HCT116 (cell line): ENCODE results near the gene BRMS1. TPM values are rescaled to one million over a fixed set of nuclear protein-coding genes. Genes with fewer than 3 reads are reported as not detected.

Experiments used
- ATAC-seq: fragments of 200-7000 bp; cut with Tn5 transposase; 2 replicates; pipeline ENCODE4 v1.9.1; 2020; ENCODE audit warnings: mild to moderate bottlenecking, moderate library complexity
- BruUV-seq: library from RNA; stranded (reverse); fragments of 400-500 nt; replicated peaks from 2 replicates; lab custom pipeline; 2021; lab: Mats Ljungman, UMichigan
- CTCF ChIA-PET: fragments of 300-600 bp; sonication (Branson Sonifier 250); formaldehyde crosslinking; loops from one replicate; lab custom pipeline; 2021; ENCODE audit warnings: antibody characterized with exemption; lab: Charles Lee
- POLR2A ChIA-PET: fragments of 300-600, 350-600 bp; sonication (Branson Sonifier 250); formaldehyde crosslinking; loops from one replicate; lab custom pipeline; 2021; ENCODE audit warnings: antibody characterized with exemption; lab: Charles Lee
- RAD21 ChIA-PET, 2 experiments: fragments of 300-600 bp; sonication (Branson Sonifier 250); formaldehyde crosslinking; loops; one replicate each; lab custom pipeline; 2023; ENCODE audit warnings: low total read pairs in 2 of 2; ENCODE audit not compliant: uncharacterized antibody in 2 of 2, unreplicated experiment in 2 of 2, low non-redundant PET in 1 of 2; lab: Charles Lee
- DNase-seq: peaks from one replicate; pipeline ENCODE4 v3.0.0-alpha.2; 2010; ENCODE audit warnings: low read depth, low spot score
- H2AFZ ChIP-seq: fragments of 200-600 bp; shearing (Covaris generic), sonication (generic); 2 replicates; pipeline ENCODE4 v1.6.1; 2017; ENCODE audit warnings: low read depth, mixed run types, mixed read lengths, antibody characterized with exemption, low read length; ENCODE audit not compliant: poor library complexity, severe bottlenecking
- H3K27ac ChIP-seq: 2 replicates; pipeline ENCODE4 v1.5.1; 2012; ENCODE audit warnings: low read depth, low read length
- H3K27me3 ChIP-seq: fragments of 200-600 bp; sonication (generic); 2 replicates; pipeline ENCODE4 v1.6.1; 2016; ENCODE audit warnings: mixed run types, low read length, mixed read lengths; ENCODE audit not compliant: insufficient read depth
- H3K36me3 ChIP-seq, 2 experiments: fragments of 200-500 bp in 1 of 2; fragments of 200-600 bp in 1 of 2; sonication (Bioruptor generic) in 1 of 2; sonication (generic) in 1 of 2; 2 replicates each; pipeline versions ENCODE4 v1.5.1 to v1.6.1; 2014 to 2016; ENCODE audit warnings: low read length in 2 of 2, inconsistent platforms in 1 of 2, mixed read lengths in 1 of 2, mixed run types in 1 of 2; ENCODE audit not compliant: insufficient read depth in 2 of 2, control insufficient read depth in 1 of 2
- H3K4me1 ChIP-seq, 2 experiments: fragments of 200-600 bp in 1 of 2; sonication (generic) in 1 of 2; 2 replicates each; pipeline versions ENCODE4 v1.5.1 to v1.6.1; 2012 to 2017; ENCODE audit warnings: low read length in 2 of 2, inconsistent platforms in 1 of 2, mild to moderate bottlenecking in 1 of 2, mixed read lengths in 1 of 2, mixed run types in 1 of 2, moderate library complexity in 1 of 2; ENCODE audit not compliant: insufficient read depth in 2 of 2, control insufficient read depth in 1 of 2
- H3K4me2 ChIP-seq: fragments of 200-600 bp; sonication (generic); 2 replicates; pipeline ENCODE4 v1.6.1; 2017; ENCODE audit warnings: mixed run types, low read length, mixed read lengths
- H3K4me3 ChIP-seq, 2 experiments: fragments of 200-600 bp in 1 of 2; sonication (generic) in 1 of 2; replicated peaks in 1 of 2; 2 replicates each; pipeline ENCODE4 v1.5.1; 2011 to 2016; ENCODE audit warnings: low read length in 2 of 2, control low read depth in 1 of 2, low read depth in 1 of 2, mild to moderate bottlenecking in 1 of 2, mixed read lengths in 1 of 2, mixed run types in 1 of 2
- H3K79me2 ChIP-seq: fragments of 200-600 bp; sonication (generic); 2 replicates; pipeline ENCODE4 v1.6.1; 2017; ENCODE audit warnings: mild to moderate bottlenecking, mixed run types, low read length, moderate library complexity, mixed read lengths; ENCODE audit not compliant: insufficient read depth
- H3K9ac ChIP-seq: fragments of 200-600 bp; sonication (generic); 2 replicates; pipeline ENCODE4 v1.6.1; 2016; ENCODE audit warnings: low read length, mixed read lengths
- H3K9me2 ChIP-seq: fragments of 200-600 bp; sonication (generic), shearing (Covaris generic); 2 replicates; pipeline ENCODE4 v1.6.1; 2017; ENCODE audit warnings: mixed run types, mild to moderate bottlenecking, moderate library complexity; ENCODE audit not compliant: insufficient read depth
- H3K9me3 ChIP-seq, 2 experiments: fragments of 200-500 bp in 1 of 2; fragments of 200-600 bp in 1 of 2; sonication (Bioruptor generic) in 1 of 2; sonication (generic) in 1 of 2; 2 replicates each; pipeline ENCODE4 v1.6.1; 2014 to 2017; ENCODE audit warnings: low read length in 2 of 2, mixed read lengths in 2 of 2, inconsistent platforms in 1 of 2, low read depth in 1 of 2, mild to moderate bottlenecking in 1 of 2, mixed run types in 1 of 2, moderate library complexity in 1 of 2; ENCODE audit not compliant: control insufficient read depth in 1 of 2, insufficient read depth in 1 of 2
- H4K20me1 ChIP-seq: fragments of 200-600 bp; sonication (generic), shearing (Covaris generic); 2 replicates; pipeline ENCODE4 v1.6.1; 2017; ENCODE audit warnings: mixed run types, mild to moderate bottlenecking, moderate library complexity; ENCODE audit not compliant: insufficient read depth
- POLR2A ChIP-seq: IDR thresholded peaks from 2 replicates; pipeline ENCODE4 v1.7.0; 2011; ENCODE audit warnings: borderline replicate concordance; ENCODE audit not compliant: insufficient read depth, insufficient read length; ENCODE audit errors: extremely low read depth
- TCF7L2 ChIP-seq: IDR thresholded peaks from 2 replicates; pipeline ENCODE4 v1.7.0; 2011; ENCODE audit warnings: borderline replicate concordance, inconsistent platforms; ENCODE audit not compliant: insufficient read depth, insufficient read length; ENCODE audit errors: extremely low read depth
- ZFX ChIP-seq: fragments of 450-650 bp; IDR thresholded peaks from 2 replicates; pipeline ENCODE4 v1.6.1; 2017
- intact Hi-C: fragments of 100-400 bp; cut with micrococcal nuclease; formaldehyde crosslinking; loops from 2 replicates; pipeline ENCODE4 v1.10.0; 2022
- total RNA-seq: library from RNA; stranded (reverse); gene quantifications from one replicate; pipeline ENCODE4 v1.2.1, GENCODE V29; 2021; ENCODE audit not compliant: unreplicated experiment
- TF ChIP-seq, protein P1 (sequence below): IDR thresholded peaks from 2 replicates; pipeline ENCODE4 v1.6.1; 2012
- TF ChIP-seq, protein P2 (sequence below): IDR thresholded peaks from 2 replicates; pipeline ENCODE4 v1.6.1; 2011; ENCODE audit warnings: mild to moderate bottlenecking, low read length, moderate library complexity; ENCODE audit not compliant: insufficient replicate concordance; ENCODE audit errors: extremely low read depth

Gene BRMS1
- total RNA-seq, 1 experiment from 2014 or later, result 42.1 TPM

GRCh38 chr11:66289548-66290329 lies 55.2 kb downstream of the BRMS1 start:
- intact Hi-C loops, result loop anchor here (1.0 kb wide), 1 partner anchor 23 kb away; no protein-coding TSS in a partner anchor
- no peak overlapping the region for H2AFZ ChIP-seq
- CTCF ChIA-PET, result interaction anchor here (1.0 to 3.4 kb wide), 6 partner anchors 8 to 96 kb away, joined by 3 to 25 read pairs (median 5); partner anchors contain the start of genes RAB1B and RIN1

More at GRCh38 chr11:66289548-66290329, 55.2 kb downstream of the BRMS1 start:
- no peaks in the 10 kb centered on the region for H3K27me3 ChIP-seq
- H3K9ac ChIP-seq, result peak overlapping the region; percentile 93
- ATAC-seq, result peak; percentile 33
- TSS peak; percentile 81 for BruUV-seq
- H3K9me2 ChIP-seq, result no peaks in the 10 kb centered on the region
- ChIA-PET POLR2A (interaction anchor here (0.6 to 2.7 kb wide), 8 partner anchors 8 to 55 kb away, joined by 3 to 18 read pairs (median 4); partner anchors contain the start of genes BRMS1 and RAB1B), RAD21 (interaction anchor here (0.7 to 0.9 kb wide), 2 partner anchors 31 to 1011 kb away, joined by 3 read pairs; no protein-coding TSS in a partner anchor)
- H3K4me1 ChIP-seq, result peaks cover 22 to 45% of the 10 kb centered on the region in 2 experiments
- H3K79me2 ChIP-seq, result peaks cover 19% of the 10 kb centered on the region
- H3K4me2 ChIP-seq, result peak overlapping the region; percentile 99
- peak overlapping the region; percentile 70 for H3K27ac ChIP-seq
- H3K9me3 ChIP-seq, result no peaks in the 10 kb centered on the region
- TF ChIP-seq, protein P1, sequence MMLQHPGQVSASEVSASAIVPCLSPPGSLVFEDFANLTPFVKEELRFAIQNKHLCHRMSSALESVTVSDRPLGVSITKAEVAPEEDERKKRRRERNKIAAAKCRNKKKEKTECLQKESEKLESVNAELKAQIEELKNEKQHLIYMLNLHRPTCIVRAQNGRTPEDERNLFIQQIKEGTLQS, result no peak
- no peak for TF ChIP-seq ZFX
- TF ChIP-seq POLR2A, result no peak
- TF ChIP-seq TCF7L2, result no peak
- TF ChIP-seq, protein P2, sequence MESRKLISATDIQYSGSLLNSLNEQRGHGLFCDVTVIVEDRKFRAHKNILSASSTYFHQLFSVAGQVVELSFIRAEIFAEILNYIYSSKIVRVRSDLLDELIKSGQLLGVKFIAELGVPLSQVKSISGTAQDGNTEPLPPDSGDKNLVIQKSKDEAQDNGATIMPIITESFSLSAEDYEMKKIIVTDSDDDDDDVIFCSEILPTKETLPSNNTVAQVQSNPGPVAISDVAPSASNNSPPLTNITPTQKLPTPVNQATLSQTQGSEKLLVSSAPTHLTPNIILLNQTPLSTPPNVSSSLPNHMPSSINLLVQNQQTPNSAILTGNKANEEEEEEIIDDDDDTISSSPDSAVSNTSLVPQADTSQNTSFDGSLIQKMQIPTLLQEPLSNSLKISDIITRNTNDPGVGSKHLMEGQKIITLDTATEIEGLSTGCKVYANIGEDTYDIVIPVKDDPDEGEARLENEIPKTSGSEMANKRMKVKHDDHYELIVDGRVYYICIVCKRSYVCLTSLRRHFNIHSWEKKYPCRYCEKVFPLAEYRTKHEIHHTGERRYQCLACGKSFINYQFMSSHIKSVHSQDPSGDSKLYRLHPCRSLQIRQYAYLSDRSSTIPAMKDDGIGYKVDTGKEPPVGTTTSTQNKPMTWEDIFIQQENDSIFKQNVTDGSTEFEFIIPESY, result no peak
- no peaks in the 10 kb centered on the region for H3K36me3 ChIP-seq
- DNase-seq, result no peak
- H3K4me3 ChIP-seq, result peak overlapping the region; percentile 71 to 96
- no peaks in the 10 kb centered on the region for H4K20me1 ChIP-seq
